DMS 273 treated with DMSO at 0.1 percent for 48 hours (cell line): ENCODE results near the gene DOK5.

Experiments
- DNase-seq: peaks from one replicate; lab custom pipeline; 2025; lab: John Stamatoyannopoulos, UW

Gene DOK5

GRCh38 chr20:54560357-54560756, 85.0 kb downstream of the DOK5 start:
- no peak for DNase-seq

- DNase-seq, result no peak
These were observed 89.9 kb downstream of the DOK5 start for GRCh38 chr20:54565255-54565654.

- no peak for DNase-seq
These were observed 90.8 kb downstream of the DOK5 start for GRCh38 chr20:54566031-54566688.

DNA sequence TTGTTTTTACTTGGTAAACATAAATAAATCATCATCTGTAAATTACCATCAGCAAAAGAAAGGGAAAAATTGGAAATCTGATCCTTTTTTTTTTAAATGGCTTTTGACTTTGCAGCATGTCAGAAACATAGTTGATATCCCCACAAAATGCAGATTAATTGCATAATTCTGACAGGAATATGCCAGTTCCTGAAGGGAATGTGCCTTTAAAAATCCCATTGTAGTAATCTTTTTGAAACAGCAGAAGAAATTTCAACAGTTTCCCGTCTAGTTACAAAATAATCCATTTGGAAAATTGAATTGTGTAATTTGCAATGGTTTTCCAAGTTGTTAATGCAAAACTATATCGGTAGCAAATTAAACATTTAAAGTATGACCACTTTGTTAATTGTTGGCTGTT, 95.2 kb downstream of the DOK5 start:
- no peak for DNase-seq

DNA sequence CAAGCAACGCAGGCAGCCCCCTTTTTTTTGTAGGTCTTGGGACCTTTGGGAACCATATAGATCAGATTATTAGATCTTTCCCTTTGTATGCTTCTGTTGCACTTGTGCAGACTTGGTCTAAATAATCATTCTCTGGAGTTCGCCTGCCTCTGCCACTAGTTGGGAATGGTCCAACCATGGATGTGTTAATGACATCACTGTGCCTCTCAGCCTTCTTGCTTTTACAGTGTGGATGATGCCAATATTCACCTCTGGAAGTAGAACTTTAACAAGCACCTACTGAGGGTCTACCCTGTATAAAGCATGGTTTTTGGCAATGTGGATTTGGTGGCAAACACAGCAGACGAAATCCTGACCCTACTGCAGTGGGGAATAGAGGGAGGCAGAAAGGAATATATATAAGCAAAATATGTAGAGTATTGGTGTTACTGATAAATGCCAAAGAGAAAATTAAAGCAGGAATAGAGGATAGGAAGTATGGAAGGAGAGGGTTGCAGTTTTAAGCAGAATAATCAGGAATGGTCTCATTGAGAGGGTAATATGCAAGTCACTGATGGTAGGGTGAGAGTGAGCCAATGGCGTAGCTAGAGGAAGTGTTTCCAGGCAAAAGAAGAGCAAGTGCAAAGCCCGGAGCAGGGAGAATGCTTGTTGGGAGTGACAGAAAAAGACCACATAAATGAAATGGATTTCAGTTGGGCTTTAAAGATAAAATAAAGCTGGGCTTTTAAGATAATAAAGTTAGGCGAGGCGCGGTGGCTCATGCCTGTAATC, 97.5 kb downstream of the DOK5 start:
- DNase-seq, result no peak

- DNase-seq, result no peak
These were observed 98.4 kb downstream of the DOK5 start for GRCh38 chr20:54573838-54574237.

- DNase-seq, result no peak
These were observed 101.1 kb downstream of the DOK5 start for GRCh38 chr20:54576518-54576917.

GRCh38 chr20:54577637-54578036, 102.2 kb downstream of the DOK5 start:
- DNase-seq, result no peak

DNA sequence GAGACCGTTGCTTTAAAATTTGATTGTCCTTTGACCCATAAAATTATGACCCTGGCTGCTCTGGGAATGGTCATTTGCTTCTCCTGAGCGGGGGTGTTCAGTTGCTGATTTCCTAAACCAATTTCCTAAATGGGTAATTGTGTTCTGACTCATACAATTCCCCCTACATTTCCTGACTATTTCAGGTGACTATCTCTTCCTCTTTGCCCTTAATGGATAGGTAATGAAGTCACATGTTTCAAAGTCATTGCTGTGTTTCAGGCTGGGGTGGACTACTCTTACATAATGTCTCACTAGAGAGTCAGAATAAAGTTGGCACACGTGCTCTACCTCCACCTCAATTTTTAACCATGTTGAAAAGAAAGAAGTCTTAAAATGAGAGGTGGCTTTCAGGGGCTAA, 109.8 kb downstream of the DOK5 start:
- no peak for DNase-seq

GRCh38 chr20:54587408-54587807, 112.0 kb downstream of the DOK5 start:
- DNase-seq, result no peak

DNA sequence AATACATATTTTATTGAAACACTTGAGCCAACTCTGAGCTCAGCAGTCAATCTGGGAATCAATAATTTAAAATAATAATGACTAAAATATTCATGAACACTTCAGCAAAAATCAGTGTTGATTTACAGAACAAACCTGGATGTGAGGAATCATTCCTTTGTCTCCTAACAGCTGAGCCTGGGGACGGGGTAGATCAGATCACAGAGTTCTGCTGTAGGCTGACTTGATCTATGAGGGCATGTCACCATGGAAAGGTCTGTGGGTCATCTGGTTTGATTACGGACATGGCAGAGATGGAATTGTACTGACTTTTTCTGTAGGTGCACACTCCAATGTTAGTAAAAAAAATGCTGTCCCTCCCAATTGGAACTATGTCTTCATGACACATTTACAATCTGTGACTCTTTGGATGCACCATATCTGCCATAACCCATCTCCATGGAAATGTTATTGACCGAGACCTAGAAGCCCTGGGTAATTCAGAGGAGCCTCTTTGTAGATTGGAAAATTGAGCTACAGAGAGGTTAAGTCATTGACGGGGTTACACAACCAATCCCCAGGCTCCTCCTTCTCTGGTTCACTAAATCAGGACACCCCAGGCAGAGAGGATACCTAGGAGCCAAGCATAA, 114.1 kb downstream of the DOK5 start:
- DNase-seq, result no peak

DNA sequence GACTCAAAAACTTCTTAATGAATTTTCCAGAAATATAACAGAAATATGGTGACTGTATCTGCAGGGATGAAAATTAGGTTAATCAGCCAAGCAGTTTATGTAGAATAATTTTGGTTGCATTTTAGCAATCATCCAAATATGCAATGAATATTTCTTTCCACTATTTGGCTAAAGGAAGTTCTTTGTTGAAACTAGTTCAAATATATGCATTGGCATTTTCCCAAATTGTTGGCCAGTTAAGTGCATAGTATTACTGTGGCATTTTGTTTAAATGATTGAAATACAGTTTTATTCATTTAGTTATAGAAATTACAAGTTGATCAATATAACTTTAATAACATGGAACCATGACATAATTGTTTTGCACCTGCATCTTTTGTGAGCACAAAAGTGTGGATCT, 115.5 kb downstream of the DOK5 start:
- DNase-seq, result no peak

DNA sequence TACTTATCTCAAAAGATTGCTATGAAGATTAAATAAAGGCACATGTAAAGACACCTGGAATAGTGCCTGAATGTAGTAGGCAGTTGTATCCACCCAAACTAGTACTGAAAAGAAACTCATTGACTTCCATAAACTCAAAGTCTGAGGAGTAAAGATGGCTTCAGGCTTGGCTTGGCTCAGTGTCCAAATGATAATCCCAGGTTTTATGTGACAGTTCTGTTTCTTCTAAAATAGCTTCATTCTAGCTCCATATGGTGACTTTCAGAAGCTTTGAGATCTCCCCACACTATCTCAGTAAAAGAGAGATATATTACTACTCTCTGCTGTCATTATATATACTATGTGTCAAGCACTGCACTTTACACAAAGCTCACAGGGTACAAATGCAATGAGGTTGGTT, 121.3 kb downstream of the DOK5 start:
- no peak for DNase-seq

GRCh38 chr20:54598352-54598751, 123.0 kb downstream of the DOK5 start:
- DNase-seq, result no peak

DNA sequence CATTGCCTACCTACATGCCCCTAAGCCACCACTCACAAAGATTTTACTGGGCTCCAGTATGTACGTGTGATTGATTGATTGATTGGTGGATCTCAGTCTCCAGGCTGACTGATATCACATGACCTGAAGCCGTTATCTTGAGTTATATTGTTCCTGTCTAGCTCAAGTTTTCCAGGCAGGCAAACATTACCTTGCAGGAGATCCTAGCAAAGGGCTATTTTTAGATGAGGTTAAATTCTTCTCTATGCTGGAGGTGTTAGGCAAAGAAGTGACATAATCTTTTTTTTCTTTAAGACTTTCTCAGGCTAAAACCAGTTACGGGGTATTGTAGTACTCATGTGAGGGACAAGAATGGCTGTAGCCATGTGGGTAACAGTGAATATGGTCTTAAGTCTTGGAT, 125.2 kb downstream of the DOK5 start:
- DNase-seq, result no peak

- no peak for DNase-seq
These were observed 126.6 kb downstream of the DOK5 start for GRCh38 chr20:54601831-54602515.

DNA sequence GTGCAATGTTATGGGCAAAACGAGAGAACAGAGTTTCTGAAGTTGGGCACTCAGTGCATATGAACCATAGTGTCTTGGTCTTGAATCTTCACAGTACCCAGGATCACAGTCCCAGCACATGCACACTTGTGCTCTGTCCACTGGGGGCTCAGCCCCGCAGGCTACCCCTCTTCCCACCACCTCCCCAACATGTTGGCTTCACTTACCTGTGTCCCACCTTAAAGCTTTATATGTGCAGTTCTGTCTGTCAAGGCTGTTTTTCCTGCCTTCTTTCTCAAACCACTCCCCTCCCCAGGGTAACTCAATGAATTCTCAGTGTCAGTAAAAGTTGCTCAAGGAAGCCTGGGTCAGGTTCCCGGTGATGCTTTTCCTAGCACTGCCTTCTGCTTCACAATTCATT, 129.9 kb downstream of the DOK5 start:
- no peak for DNase-seq

DNA sequence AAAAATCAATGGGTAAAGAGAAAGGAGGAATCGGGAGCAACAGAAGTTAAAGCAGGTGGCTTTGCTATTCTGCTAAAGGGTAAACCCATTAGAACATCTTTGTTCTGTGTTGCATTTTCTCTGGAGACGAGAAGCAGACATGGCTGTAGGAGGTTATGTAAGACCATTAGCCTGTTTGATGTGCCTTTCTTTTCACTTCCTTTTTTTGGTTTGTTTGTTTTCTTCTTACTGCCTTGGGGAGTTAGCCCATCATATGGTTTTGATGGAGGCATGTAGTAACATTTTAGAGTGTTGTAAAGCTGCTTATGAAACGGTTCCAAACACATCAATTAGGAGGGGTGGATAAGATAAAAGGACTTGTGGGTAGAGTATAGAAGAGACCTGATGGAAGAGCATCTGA, 131.0 kb downstream of the DOK5 start:
- no peak for DNase-seq

GRCh38 chr20:54608039-54608745, 132.8 kb downstream of the DOK5 start:
- no peak for DNase-seq

DNA sequence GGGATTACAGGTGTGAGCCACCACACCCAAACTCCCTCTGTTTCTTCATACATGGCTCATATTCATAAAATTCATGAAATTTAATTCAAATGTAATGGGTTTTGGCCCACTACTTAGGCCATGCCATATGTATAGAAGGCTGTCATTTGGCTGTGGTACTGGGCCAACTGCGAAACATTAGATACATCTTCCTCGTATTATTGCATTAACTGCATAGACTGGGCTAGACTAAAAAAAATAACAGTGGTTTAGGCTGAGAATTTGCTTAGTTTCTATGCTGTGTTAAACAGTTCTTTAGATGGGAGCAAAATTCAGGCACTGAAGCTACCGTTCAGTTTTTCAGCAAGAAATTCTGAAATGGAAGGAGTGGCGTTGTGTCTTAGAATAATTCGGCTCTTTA, 133.6 kb downstream of the DOK5 start:
- DNase-seq, result no peak

DNA sequence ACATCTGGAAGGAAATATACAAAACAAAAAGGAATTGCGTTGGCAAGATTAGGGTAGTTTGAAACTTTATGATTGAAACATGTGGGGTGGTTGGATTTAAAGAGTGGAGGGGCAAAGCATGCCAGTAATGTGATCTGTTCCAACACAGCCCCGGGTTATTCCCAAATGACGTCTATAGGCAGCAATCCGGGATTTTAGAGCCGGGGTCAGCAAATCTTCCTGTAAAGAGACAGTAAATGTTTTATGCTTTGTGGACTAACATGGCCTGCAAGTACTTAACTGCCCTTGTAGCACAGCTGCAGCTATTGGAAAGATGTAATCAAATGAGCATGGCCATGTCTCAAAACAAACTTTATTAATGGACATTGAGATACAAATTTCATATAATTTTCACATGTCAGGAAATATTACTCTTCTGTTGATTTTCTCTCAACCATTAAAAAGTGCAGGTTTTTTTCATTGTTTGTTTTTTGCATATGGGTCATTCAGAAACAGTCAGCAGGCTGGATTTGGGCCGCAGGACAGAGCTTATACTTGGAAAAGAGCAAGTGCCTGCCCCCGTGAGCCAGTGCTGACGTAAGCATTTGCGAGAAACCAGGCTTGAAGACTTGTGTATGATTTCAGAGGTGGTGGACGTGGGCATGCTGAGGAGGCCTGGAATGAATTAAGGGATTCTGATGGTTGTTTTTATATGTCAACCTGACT, 136.5 kb downstream of the DOK5 start:
- no peak for DNase-seq

GRCh38 chr20:54618412-54618811, 143.0 kb downstream of the DOK5 start:
- DNase-seq, result no peak
